OCI-LY3 (cell line): ENCODE data around the gene DISP3.

Experiments used
- H2AFZ ChIP-seq: fragments of 200-600, 300-600 bp; shearing (Covaris generic); 2 replicates; pipeline ENCODE4 v1.6.0; 2014; ENCODE audit warnings: antibody characterized with exemption, low read depth, low read length
- H3K27ac ChIP-seq: fragments of 200-600, 300-600 bp; sonication (generic); 2 replicates; pipeline ENCODE4 v1.5.1; 2014; ENCODE audit warnings: mild to moderate bottlenecking, low read length, moderate library complexity, mixed read lengths
- H3K27me3 ChIP-seq: fragments of 200-600, 300-600 bp; sonication (generic); 2 replicates; pipeline ENCODE4 v1.6.1; 2014; ENCODE audit warnings: low read depth, low read length, mixed read lengths
- H3K36me3 ChIP-seq: fragments of 200-600, 300-600 bp; sonication (generic); replicated peaks from 2 replicates; pipeline ENCODE3; 2014; ENCODE audit warnings: low read depth, low read length, mixed read lengths
- H3K4me1 ChIP-seq: fragments of 300-600, 200-600 bp; sonication (generic); 2 replicates; pipeline ENCODE4 v1.6.1; 2014; ENCODE audit warnings: low read length, mixed read lengths
- H3K4me2 ChIP-seq: fragments of 200-600, 300-600 bp; sonication (generic); 2 replicates; pipeline ENCODE4 v1.6.1; 2014; ENCODE audit warnings: low read length, mixed read lengths
- H3K4me3 ChIP-seq: fragments of 300-600, 200-600 bp; sonication (generic); 2 replicates; pipeline ENCODE4 v1.5.1; 2014; ENCODE audit warnings: antibody characterized with exemption, mild to moderate bottlenecking, low read length, moderate library complexity
- H3K79me2 ChIP-seq: fragments of 300-600, 200-600 bp; shearing (Covaris generic); 2 replicates; pipeline ENCODE4 v1.6.1; 2014; ENCODE audit warnings: mild to moderate bottlenecking, low read length, mixed read lengths
- H3K9ac ChIP-seq: fragments of 300-600, 200-600 bp; shearing (Covaris generic); 2 replicates; pipeline ENCODE4 v1.6.0; 2014; ENCODE audit warnings: mild to moderate bottlenecking, low read length, moderate library complexity
- H3K9me3 ChIP-seq: fragments of 200-600, 300-600 bp; shearing (Covaris generic); 2 replicates; pipeline ENCODE4 v1.6.1; 2014; ENCODE audit warnings: low read length, mixed read lengths; ENCODE audit not compliant: insufficient read depth
- H4K20me1 ChIP-seq: fragments of 200-600, 300-600 bp; sonication (generic); 2 replicates; pipeline ENCODE4 v1.6.1; 2016; ENCODE audit warnings: low read length, mixed read lengths; ENCODE audit not compliant: insufficient read depth
- EZH2phosphoT487 ChIP-seq: fragments of 200-600 bp; shearing (Covaris generic); IDR thresholded peaks from 2 replicates; pipeline ENCODE4 v1.6.1; 2018; ENCODE audit warnings: antibody characterized with exemption, mixed run types, low read depth
- TF ChIP-seq, protein P1 (sequence below): fragments of 200-600, 300-600 bp; sonication (generic); IDR thresholded peaks from 2 replicates; pipeline ENCODE4 v1.5.1; 2014; ENCODE audit warnings: antibody characterized with exemption, low read length, low read depth

DISP3 gene

DNA sequence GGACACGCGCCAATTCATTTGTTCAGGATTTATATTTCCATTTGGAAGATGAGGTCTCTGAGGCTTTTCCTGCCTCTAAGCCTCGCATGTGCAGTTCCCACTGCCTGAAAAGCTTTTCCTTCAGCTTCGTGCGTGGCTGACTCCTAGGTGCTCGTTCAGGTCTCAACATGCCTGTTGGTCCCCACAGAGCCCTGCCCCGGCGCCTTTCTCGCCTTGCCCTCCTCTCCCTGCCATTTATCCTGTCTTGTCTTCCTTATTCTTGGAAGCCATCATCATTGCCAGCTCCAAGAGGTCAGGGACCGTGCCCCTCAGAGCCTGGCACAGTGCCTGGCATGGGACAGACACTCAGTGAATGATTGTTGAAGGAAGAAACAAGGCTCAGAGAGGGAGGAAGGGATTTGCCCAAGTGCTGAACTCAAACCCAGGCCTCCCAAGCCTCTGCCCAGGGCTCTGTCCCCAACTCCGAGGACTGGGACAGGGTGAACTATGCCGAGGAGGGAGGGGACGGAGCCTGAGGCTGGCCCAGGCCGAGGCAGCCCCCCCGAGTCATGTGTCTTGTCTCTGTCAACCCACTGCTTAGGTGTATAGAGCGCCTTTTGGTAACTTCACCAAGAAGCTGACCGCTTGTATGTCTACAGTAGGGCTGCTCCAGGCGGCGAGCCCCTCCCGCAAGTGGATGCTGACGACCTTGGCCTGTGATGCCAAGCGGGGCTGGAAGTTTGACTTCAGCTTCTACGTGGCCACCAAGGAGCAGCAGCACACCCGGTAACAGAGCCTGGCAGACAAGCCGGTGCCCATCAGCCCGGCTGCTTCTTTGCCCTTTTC lies 47.3 kb downstream of the DISP3 start:
- no peaks in the 10 kb centered on the region for H4K20me1 ChIP-seq
- H2AFZ ChIP-seq, result no peak overlapping the region
- no peaks in the 10 kb centered on the region for H3K9me3 ChIP-seq
- no peak overlapping the region for H3K9ac ChIP-seq
- H3K4me2 ChIP-seq, result no peak overlapping the region
- no peak overlapping the region for H3K4me3 ChIP-seq
- TF ChIP-seq, protein P1, sequence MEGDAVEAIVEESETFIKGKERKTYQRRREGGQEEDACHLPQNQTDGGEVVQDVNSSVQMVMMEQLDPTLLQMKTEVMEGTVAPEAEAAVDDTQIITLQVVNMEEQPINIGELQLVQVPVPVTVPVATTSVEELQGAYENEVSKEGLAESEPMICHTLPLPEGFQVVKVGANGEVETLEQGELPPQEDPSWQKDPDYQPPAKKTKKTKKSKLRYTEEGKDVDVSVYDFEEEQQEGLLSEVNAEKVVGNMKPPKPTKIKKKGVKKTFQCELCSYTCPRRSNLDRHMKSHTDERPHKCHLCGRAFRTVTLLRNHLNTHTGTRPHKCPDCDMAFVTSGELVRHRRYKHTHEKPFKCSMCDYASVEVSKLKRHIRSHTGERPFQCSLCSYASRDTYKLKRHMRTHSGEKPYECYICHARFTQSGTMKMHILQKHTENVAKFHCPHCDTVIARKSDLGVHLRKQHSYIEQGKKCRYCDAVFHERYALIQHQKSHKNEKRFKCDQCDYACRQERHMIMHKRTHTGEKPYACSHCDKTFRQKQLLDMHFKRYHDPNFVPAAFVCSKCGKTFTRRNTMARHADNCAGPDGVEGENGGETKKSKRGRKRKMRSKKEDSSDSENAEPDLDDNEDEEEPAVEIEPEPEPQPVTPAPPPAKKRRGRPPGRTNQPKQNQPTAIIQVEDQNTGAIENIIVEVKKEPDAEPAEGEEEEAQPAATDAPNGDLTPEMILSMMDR, result no peak
- TF ChIP-seq EZH2phosphoT487, result no peak
- H3K27me3 ChIP-seq, result no peaks in the 10 kb centered on the region; the same call in 1 of the 2 replicates
- no peaks in the 10 kb centered on the region for H3K36me3 ChIP-seq
- no peaks in the 10 kb centered on the region for H3K4me1 ChIP-seq
- no peak overlapping the region for H3K27ac ChIP-seq
- H3K79me2 ChIP-seq, result no peaks in the 10 kb centered on the region

DNA sequence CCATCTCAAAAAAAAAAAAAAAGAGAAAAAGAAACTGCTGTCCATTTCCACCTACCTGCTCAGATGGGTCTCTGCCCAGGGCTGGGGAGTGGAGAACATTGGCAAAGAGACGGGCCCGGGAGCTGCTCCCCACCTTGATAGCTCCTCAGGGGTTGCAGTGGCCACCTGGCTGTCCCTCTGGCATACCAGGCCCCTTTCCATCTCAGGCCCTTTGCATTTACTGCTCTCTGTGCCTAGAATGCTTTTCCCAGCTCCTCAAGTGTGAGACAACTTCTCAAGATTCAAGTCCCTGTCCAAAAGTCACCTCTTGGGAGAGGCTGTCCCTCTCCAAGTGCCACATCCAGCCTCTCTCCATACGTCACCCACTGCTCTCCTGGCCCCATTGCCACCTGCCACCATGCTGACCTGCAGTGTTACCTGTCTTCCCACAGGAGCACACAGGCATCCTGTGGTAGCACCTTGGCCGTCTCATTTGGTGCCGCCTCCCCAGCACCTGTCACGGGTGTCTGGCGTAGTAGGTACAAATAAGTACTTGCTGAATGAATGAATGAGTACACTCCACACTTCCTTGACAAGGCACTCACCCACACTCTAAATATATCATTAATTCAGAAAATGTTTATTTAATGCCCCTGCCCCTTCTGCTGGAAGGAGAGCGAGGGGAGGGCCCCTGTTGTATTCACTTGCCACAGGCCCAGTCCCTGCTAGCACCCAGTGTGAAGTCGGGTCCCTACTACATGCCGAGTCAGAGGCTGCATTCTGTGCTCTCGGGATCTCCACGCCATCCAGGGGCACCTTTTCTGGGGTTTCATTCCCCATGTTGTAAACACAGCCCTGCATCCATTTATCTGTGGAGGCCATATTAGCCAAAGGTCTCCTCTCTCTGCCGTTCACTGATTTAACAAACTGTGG lies 48.8 kb downstream of the DISP3 start:
- no peaks in the 10 kb centered on the region for H4K20me1 ChIP-seq
- no peaks in the 10 kb centered on the region for H3K4me1 ChIP-seq
- no peak overlapping the region for H3K4me2 ChIP-seq
- no peaks in the 10 kb centered on the region; the same call in 1 of the 2 replicates for H3K27me3 ChIP-seq
- H3K36me3 ChIP-seq, result no peaks in the 10 kb centered on the region
- no peaks in the 10 kb centered on the region for H3K9me3 ChIP-seq
- no peak overlapping the region for H3K27ac ChIP-seq
- H3K79me2 ChIP-seq, result no peaks in the 10 kb centered on the region
- TF ChIP-seq, protein P1, result no peak
- no peak for TF ChIP-seq EZH2phosphoT487
- no peak overlapping the region for H3K9ac ChIP-seq
- H3K4me3 ChIP-seq, result no peak overlapping the region
- no peak overlapping the region for H2AFZ ChIP-seq

DNA sequence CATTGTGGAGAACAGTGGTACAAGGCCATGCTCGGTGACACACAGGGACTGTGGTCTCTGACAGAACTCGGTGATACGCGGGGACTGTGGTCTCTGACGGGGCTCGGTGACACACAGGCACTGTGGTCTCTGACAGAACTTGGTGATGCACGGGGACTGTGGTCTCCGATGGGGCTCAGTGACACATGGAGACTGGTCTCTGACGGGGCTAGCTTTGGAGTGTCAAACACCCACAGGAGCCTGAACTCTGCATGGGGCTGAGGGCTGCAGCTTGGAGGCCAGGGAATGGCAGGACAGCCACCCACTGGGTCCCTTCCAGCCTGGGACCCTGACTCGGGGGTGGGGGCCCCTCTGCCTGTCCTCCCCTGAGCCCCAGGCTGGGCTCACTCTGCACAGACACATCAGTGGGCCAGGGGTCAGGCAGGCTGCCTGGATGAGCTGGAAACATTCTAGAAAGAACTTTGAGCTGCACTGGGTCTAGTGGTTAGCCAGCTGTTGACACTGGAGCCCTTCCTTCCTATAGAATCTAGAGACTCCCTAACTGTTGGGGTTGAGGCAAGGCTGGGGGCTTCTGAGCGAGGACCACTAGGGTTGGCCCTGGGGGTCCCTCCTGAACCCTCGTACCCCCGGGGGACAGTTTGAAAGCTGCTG lies 49.8 kb downstream of the DISP3 start:
- H4K20me1 ChIP-seq, result no peaks in the 10 kb centered on the region
- H3K4me1 ChIP-seq, result no peaks in the 10 kb centered on the region
- TF ChIP-seq EZH2phosphoT487, result no peak
- TF ChIP-seq, protein P1, result no peak
- no peaks in the 10 kb centered on the region; the same call in 1 of the 2 replicates for H3K27me3 ChIP-seq
- no peak overlapping the region for H3K4me3 ChIP-seq
- no peak overlapping the region for H2AFZ ChIP-seq
- H3K9ac ChIP-seq, result no peak overlapping the region
- no peaks in the 10 kb centered on the region for H3K9me3 ChIP-seq
- H3K36me3 ChIP-seq, result no peaks in the 10 kb centered on the region
- H3K4me2 ChIP-seq, result no peak overlapping the region
- H3K27ac ChIP-seq, result no peak overlapping the region
- no peaks in the 10 kb centered on the region for H3K79me2 ChIP-seq
